HL-60 (cell line): ENCODE data around the gene MANBA.

Experiments used
- GABPA ChIP-seq: IDR thresholded peaks from 2 replicates; pipeline ENCODE4 v1.6.1; 2012; ENCODE audit warnings: low read depth
- POLR2AphosphoS5 ChIP-seq: IDR thresholded peaks from 2 replicates; pipeline ENCODE4 v1.6.1; 2012; ENCODE audit warnings: low read depth
- TF ChIP-seq, protein P1 (sequence below): IDR thresholded peaks from one replicate; pipeline ENCODE4 v1.5.1; 2011; ENCODE audit warnings: low read length, control low read depth, inconsistent platforms; ENCODE audit not compliant: insufficient read depth
- TF ChIP-seq, protein P2 (sequence below): IDR thresholded peaks from 2 replicates; pipeline ENCODE4 v1.6.1; 2012; ENCODE audit warnings: low read depth; ENCODE audit not compliant: insufficient replicate concordance

DNA sequence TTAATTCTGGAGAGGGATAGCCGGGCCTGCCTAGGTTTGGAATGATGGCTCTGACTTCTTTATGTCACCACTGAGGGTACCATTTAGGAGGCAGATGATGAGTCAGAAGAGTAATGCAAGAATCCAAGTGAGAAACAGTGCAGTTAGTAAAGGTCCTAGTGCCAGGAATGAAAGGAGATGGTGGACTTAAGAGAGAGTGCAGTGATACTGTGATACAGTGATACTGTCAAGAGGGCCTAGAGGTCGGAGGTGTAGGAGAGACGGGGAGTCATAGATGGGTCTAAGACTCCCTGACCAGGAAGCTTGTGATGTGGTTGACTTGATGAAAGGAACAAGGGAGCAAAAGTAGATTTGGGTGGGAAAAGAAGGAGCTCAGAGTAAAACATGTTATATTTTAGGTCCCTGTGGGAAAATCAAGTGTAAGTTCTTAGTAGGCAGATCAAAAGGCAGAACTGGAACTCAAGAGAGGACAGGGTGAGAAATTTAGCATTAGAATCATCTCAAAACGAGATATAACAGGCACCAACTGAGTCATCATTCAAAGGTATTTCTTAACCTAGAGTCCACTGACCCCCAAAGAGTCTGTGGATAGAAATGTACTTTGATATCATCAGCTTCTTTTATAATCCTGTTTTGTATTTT, 174.6 kb downstream of the MANBA start:
- TF ChIP-seq, protein P1, sequence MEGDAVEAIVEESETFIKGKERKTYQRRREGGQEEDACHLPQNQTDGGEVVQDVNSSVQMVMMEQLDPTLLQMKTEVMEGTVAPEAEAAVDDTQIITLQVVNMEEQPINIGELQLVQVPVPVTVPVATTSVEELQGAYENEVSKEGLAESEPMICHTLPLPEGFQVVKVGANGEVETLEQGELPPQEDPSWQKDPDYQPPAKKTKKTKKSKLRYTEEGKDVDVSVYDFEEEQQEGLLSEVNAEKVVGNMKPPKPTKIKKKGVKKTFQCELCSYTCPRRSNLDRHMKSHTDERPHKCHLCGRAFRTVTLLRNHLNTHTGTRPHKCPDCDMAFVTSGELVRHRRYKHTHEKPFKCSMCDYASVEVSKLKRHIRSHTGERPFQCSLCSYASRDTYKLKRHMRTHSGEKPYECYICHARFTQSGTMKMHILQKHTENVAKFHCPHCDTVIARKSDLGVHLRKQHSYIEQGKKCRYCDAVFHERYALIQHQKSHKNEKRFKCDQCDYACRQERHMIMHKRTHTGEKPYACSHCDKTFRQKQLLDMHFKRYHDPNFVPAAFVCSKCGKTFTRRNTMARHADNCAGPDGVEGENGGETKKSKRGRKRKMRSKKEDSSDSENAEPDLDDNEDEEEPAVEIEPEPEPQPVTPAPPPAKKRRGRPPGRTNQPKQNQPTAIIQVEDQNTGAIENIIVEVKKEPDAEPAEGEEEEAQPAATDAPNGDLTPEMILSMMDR = no peak
- TF ChIP-seq POLR2AphosphoS5 = no peak
- TF ChIP-seq, protein P2, sequence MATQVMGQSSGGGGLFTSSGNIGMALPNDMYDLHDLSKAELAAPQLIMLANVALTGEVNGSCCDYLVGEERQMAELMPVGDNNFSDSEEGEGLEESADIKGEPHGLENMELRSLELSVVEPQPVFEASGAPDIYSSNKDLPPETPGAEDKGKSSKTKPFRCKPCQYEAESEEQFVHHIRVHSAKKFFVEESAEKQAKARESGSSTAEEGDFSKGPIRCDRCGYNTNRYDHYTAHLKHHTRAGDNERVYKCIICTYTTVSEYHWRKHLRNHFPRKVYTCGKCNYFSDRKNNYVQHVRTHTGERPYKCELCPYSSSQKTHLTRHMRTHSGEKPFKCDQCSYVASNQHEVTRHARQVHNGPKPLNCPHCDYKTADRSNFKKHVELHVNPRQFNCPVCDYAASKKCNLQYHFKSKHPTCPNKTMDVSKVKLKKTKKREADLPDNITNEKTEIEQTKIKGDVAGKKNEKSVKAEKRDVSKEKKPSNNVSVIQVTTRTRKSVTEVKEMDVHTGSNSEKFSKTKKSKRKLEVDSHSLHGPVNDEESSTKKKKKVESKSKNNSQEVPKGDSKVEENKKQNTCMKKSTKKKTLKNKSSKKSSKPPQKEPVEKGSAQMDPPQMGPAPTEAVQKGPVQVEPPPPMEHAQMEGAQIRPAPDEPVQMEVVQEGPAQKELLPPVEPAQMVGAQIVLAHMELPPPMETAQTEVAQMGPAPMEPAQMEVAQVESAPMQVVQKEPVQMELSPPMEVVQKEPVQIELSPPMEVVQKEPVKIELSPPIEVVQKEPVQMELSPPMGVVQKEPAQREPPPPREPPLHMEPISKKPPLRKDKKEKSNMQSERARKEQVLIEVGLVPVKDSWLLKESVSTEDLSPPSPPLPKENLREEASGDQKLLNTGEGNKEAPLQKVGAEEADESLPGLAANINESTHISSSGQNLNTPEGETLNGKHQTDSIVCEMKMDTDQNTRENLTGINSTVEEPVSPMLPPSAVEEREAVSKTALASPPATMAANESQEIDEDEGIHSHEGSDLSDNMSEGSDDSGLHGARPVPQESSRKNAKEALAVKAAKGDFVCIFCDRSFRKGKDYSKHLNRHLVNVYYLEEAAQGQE = no peak
- no peak for TF ChIP-seq GABPA
